Stimulated activated naive CD4-positive, alpha-beta T cell (primary cell): ENCODE data around the gene ELK4.

Experiments
- DNase-seq, 6 experiments: peaks; one replicate each; lab custom pipeline; 2025; lab: John Stamatoyannopoulos, UW

The ELK4 gene, protein sequence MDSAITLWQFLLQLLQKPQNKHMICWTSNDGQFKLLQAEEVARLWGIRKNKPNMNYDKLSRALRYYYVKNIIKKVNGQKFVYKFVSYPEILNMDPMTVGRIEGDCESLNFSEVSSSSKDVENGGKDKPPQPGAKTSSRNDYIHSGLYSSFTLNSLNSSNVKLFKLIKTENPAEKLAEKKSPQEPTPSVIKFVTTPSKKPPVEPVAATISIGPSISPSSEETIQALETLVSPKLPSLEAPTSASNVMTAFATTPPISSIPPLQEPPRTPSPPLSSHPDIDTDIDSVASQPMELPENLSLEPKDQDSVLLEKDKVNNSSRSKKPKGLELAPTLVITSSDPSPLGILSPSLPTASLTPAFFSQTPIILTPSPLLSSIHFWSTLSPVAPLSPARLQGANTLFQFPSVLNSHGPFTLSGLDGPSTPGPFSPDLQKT

DNA sequence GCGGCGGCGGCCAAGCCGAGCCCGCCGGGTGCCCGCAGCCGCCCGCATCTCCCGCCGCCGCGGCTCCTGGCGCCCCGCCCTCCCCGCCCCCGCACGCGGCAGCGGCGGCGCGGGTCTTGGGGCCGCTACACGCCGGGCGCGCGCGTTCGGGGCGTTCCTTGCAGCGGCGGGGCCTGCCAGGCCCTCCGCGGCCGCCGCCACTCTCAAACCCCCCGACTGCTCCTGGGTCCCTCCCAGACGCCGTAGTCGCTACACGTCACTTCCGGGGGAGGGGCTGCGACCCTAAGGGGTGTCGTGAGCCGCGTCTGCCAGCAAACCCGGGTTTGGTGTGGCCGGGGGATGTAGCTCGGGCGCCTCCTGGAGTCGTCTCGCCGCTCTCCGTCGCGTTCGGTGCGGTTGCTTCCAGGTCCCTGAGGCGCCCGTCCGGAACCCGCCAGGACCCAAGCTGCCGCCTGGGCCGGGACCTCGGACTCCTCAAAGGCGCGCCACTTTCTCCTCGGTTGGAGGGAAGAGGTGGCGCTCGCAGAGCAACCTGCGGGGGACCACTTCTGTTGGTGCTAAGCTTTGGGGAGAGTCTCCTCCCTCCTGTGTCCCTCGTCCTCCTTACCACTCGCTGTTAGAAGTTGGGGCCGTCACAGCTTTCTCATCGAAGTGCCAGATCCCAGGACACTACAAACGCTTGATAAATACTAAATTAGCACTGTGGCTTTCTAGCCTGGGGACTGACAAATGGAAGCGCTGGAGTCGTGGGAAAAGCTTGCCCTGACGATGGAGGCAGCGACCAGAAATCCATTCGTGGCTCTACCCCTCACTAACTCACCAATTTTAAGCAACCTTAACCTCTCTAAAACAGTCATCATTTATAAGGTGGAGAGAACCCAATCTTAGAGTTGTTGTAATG, at the start of gene ELK4:
Gene ELK4, minus strand, starts transcription at position 244 of the 901 bp plus-strand sequence. CDS start 8,129 bp downstream, outside the sequence.
- DNase-seq, result peak; percentile 97 to 99 (median 98)

DNA sequence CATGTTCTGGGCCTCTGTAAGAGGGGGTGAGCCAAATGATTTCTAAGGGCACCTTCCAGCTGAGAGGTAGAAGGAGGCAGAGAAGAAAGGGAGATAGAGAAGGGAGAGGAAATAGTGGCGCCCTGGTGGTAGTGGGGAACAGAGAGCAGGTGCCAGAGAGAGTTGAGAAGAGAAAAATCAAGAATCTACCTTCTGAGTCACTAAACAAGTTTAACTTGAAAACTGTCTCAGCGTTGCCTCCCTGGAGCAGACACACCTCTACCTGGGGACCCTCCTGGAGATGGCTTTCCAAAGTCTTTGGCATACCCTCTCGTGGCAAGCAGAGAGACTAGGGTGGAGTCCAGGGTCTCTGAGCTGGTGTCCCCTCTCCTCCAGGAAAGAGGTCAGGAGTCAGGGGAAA, 49.6 kb upstream of the ELK4 start:
- DNase-seq, result no peak

DNA sequence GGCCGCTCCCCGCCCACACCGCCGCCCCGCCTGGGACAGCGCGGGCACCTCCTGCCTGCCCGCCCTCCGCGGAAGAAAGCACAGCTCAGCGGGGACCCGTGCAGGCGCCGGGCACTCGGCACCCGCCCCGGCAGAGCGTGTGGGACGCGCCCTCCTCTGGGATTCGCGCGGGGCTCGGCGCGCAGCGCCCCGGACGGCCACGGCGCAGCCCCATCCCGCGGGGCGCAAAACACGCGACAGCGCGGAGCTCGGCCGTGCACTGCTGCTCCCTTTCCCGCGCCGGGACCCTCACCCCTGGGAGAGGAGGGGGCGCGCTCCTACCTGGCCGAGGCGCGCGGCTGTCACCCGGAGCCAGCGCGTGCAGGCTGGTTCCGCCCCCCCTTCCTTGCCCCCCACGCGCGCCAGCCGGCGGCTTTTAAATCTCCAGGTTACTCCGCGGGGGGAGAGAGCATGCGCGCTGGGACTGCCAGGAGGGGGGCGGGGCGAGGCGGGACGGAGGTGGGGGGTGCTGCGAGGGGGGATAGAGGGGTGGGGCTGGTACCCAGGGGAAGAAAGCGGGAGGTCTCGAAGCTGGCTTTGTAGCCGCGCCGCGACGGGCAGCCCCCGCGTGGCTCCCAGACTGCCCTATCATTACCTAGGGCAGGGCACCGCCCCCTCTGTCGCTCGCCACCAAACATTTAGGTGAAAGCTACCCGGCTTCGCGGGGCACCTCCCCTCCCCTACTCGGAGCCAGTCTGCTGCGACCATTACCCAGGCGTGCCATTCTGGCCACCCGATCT, 48.5 kb upstream of the ELK4 start, which contains the start of gene SLC45A3:
Gene SLC45A3, minus strand, starts transcription at position 437 of the 779 bp plus-strand sequence. CDS start 15,853 bp downstream, outside the sequence.
- peak in 5 of 6 experiments; percentile 10 to 31 (median 25) for DNase-seq

DNA sequence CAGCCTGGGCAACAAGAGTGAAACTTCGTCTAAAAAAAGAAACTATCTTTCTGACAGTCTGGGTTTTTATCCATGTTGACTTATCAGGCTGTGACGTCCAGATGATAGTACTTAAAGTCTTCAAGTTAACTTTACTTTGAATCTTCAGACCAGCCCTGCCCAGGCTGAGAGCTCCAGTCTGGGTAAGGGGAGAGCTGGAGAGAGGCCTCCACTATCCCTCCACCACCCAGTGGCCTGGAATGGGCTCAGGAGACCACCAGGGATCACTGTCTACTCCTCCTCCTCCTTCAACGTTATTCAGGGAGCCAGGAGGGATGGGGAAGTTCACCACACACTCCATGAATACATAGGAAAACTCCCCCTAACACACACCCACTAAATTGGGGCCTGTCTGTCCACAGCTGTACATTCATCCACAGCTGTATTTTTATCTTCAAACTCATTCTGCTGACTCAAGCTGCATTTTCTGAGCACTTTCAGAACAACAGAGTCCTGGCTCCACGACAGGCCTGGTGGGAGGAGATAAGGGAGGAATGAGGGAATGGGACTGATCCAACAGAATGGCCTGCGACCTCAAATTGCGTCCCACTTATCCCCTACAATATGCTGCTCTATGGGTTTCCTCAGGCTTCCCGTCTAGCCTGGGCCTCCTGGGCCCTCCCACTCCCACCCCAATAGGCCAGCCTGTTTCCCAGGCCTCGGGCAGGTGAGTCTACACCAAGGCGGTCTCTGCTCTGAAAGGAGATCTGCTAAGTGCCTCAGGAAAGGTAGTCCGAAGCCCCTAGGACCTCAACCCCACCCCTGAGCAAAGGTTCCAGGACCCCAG, 46.7 kb upstream of the ELK4 start:
- no peak for DNase-seq

DNA sequence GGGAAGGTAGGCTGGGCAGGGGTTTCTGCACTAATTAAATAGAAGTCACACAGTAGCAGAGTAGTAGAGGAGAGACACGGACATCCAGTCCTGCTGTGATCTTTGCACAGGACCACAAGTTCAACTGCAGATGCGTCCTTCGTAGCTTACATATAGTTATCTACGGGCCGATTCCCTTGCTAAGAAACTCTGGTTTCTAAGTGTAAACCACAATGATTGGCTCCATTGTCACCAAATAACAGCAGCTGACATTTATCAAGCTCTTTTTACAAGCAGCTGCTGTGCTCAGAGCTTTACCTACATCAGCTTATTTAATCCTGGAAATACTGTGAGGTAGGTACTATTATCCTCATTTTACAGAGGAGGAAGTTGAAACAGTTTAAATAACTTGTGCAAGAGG, 45.4 kb upstream of the ELK4 start:
- no peak for DNase-seq

DNA sequence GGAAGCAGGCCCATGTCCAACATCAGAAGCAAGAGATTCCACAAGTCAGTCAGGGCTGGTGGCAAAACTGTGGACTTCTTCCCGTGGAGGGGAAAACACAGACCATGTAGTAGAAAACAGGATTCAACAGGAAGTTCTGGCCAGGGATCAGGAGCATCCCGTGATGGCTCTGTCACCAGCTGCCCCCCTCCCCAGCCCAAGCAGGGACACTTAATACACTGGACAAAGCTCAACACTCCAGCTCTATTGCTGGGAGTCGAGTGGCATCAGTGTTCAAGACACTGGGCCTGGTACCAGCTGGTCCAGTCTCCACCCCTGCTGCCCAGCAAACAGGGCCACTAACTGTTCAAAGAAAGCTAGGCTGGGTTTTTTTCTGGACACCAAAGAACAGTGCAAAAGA, 44.8 kb upstream of the ELK4 start:
- no peak for DNase-seq

DNA sequence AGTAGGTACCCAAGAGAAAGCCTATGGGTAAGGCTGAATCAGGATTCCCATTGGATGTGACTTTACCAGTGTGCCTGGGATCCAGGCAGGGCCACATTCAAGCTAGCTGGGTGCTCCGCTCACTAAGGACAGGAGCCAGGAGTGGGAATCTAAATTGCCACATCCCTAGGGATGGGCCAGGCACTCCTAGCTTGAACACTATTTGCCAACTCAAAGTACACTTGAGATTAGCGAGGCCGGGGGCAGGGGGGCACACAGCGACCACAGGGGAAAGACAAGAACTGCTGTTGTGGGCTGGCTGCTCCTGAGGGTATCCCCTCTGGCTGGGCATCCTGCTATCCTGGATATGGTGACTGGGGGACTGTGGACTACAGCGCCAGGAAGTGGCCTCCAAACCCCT, 44.2 kb upstream of the ELK4 start:
- no peak for DNase-seq

DNA sequence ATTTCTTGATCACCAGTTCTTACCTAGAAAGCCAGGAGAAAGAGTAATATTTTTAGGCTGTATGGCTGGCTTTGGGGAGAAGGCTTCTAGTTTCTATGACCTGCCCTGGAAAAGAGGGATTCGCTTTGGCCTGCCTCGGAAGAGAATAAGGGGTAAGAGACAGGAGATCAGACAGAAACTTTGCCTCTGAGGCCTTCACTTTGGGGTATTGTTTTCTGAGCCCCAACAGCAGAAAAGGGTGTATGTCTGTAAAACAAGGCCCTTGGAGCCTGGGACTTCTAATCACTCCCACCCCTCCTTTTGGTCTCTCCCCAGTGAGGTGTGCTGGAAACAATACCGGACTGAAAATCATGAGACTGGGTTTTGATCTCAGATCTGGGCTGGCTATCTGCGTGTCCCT, 43.4 kb upstream of the ELK4 start:
- no peak for DNase-seq

DNA sequence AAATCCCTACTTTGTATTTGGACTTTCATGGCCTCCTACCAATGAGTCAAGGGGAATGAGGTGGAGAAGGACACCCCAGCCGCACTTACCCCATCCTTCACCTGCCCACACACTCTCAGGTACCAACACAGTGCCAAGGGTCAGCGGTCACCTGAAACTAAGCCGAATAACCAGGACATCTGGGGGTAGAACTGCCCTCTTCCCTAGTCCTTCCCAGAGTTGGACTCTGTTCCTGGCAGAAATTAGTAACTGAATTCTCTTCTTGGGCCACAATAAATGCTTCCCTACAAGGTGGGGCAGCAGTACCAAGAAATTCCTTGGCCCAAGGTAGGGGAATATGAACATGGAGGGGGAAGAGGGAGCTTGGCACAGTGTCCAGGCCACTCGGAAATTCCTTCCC, 41.2 kb upstream of the ELK4 start:
- DNase-seq, result no peak

DNA sequence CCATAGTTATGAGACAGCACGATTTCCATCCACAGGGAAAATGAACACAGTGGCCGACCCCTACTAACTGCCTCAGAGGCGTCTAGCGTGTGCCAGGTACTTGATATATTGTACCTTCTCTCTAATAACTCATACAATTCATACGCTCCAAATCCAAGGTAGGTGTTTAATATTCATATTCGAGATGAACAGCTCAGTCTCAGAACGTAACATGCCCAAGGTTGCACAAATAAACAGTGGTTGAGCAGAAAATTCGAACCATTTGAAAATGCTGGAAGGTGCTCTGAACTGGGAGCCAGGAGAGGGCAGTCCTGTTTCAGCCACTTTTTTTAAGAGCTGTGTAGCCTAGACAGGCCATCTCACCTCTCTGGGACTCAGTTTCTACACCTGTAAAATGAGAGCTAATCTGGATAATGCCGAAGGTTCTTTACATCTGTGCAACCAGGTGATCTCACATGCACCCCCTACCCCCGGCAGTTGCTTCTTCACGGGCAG, 40.6 kb upstream of the ELK4 start:
- DNase-seq, result no peak

DNA sequence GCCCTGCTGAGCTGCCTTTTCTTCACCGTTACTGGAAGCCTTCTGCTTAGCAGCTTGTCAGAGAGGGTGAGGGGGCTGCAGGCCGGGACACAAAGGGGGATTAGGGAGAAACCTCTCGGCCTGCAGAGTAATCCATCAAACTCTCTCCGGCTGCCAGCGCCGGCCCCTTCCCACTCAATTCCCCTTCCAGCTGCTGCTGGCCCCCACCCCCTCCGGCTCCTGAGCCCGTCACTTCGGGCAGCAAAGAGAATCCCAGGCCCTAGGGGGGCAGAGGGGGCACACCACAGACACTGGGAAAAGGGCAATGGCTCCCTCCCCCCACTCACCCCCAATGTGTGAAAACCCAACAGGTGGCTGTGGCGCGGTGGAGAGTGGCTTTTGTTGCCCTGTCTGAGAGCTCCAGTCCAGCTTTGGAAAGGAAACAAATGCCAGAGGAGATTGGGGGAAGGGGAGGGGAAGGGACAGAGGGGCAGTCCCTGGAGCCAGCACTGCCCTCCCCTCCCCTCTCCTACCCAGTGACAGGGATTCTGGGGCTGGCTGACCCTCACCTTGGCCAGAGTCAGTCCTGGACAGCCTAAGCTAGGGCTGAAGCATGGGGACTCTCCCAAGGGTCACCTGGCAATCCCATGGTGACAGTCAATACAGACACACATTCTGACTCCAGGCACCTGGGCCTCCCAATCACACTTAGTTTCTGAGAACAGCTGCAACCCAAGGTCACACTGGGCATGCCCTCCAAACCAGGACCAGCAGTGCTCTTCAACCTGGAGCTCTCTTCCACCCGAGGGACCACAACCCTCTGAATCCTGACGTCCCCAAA, 39.0 kb upstream of the ELK4 start:
- no peak for DNase-seq

DNA sequence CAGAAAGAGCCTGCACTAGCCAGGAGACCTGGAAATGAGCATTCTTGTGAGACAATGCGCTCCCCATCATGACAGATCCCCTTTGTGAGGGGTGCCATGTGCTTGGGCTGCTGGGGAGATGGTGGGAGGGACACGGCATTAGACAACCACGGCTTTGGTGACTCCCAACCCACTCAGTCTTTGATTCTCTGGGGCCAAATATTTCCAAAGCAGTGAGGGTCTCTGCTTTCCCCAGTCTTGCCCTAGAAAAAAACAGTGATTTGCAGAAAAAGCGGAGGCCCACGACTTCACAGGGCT, 38.3 kb upstream of the ELK4 start:
- DNase-seq, result no peak

DNA sequence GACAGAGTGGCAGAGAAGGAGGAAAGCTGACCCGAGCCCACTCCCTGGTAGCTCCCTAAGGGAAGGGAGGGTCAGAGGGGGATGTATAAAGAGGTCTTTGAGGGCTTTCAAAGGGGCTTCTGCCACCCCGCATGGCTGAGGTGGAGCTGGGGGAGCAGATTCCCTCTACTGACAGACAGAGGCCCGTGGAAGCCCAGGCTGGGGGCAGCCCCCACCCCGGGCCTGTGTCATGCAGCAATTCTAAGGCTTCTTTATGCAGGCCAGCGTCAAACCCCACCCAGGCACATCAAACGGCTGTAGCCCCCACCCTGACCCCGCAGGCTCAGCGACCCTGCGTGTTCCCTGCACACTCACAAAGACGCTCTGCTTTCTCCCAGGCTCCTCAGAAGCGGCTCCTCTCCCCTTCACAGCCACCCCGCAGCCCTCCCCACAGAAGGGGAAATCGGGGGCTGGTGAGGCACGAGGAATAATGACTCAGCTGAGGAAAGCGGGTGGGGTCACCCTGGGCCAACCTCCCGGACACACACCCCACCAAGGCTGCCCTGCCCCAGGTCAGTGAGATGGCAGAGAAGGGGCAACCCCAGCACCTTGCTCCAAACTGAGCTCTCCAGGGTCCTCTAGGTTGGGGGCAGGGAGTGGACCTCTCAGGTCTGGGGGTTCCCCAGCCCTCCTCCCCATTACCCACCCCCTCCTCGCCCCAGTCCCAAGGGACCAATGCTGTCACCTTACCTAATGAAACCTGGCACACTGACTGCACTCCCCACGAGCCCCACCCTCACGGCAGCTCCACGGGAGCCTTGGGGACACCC, 37.7 kb upstream of the ELK4 start:
- DNase-seq, result no peak

DNA sequence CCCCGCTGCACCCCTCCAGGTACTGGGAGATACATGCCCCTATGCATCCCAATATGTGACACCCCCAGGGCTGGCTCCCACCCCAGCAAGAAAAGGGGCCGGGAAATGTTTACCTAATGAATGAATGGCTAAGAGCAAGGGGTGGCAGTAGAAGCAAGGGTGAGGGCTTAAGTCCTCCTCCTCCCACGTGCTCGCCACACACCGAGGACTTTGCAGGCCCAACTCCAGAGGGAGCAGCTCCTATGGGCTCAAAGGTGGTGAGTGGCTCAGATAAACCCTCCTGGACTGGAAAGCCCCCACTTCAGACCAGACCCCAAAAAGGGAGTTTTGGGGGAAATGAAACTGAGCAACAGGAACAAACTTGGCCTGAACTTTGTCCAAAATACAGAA, 37.1 kb upstream of the ELK4 start:
- no peak for DNase-seq

DNA sequence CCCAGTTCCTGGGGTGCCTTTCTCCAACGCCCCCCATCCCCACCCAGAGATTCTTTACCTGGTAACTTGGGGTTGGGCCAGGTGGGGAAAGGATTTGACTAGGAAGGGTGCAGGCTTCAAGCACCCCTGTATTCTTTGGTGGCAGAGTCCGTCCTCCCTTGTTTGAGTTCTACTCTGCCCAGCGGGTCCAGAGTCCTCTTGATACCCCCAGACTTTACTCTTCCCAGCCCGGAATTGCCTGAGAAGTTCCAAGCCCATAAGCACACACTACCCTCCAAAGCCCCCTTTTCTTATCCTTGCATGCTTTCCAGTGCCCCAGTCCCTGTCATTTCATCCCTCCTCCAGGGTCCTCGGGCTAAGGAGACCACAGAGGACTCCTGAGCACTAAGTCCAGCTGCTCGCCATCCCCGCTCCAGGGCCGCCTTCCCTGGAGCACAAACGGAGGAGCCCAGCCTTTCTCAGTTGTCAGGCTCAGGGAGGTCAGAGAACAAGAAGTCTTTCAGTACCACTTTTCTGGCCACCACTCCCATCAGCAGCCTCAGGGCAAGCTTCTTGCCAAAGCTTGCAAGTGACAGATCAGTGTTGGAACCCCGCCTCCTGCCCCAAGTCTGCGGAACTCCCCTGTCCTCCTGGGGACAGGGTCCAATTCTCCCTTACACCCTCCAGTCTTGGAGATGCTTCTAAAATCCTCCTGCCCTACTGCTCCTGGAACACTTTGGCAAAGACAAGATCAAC, 36.3 kb upstream of the ELK4 start:
- no peak for DNase-seq

DNA sequence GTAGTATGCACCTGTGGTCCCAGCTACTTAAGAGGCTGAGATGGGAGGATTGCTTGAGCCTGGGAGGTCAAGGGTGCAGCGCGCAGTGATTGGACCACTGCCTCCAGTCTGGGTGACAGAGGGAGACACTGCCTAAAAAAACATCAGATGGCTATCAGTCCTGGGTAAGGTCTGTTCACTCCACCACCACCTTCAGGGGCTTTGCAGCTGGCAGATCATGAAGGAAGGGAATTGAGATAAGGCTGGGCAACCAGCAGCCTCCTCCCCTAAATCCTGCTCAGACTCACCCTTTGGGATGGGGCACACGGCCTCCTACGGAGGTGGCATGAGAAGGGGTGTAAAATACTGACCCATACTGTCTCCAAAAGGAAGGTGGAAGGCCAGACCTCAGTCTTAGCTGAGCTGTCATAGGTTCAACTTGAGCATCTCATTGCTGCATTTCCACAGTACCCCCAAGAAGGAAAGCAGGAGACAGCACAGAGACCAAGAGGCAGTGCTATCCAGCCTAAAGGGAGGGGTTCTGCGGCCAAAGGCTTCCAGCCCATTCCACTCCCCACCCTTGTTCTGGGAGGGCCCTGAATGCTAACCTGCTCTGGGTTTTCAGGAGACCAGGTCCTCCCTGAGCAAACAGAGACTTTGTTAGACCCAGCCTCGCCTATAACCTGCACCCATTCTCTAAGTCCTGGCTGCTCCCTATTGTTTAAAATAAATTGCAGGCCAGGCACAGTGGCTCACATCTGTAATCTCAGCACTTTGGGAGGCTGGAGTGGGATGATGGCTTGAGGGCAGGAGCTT, 34.8 kb upstream of the ELK4 start:
- no peak for DNase-seq

DNA sequence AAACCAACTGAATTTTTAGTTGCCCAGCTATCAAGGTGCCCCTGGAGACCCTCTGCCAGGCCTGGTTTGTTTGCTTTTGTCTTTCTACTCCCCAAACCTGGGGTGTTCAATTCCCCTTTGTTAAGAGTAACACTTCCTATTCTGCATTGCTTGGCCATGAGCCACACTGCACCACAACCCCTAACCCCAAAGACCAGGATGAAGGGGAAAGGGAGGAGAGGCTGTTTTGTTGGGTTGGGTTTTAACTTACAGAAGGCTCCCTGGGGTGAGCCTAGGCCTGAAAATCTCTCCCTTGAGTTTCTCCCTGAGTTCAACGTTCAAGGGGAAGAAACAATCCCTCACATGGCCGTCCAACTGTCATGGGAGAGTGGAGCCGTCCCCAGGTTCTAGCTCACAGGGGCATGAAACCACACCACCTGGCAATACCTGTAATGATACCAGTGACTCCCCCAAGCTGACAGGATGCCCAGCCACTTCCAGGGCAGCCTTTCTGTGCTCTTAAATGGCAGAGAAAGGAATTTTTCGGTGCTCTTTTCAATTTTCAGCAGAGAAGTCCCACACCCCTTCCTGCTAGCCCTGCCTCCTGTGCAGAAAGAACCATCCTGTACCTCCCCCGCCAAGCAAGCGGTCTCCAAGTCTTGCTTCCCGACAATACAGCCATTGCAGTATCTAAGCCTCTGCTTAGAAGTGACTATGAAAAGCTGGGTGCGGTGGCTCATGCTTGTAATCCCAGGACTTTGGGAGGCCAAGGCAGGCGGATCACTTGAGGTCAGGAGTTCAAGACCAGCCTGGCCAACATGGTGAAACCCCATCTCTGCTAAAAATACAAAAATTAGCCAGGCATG, 33.6 kb upstream of the ELK4 start:
- DNase-seq, result no peak
